Head of caudate nucleus (tissue), 42 donors: ENCODE results near the gene PCSK2.

Experiments used
- DNase-seq, 42 donors: peaks; one replicate each; pipeline versions ENCODE4 v3.0.0 to v3.0.0-alpha.2; 2020 to 2021; ENCODE audit warnings: mixed read lengths in 7 of 42
- intact Hi-C: fragments of 100-400 bp; cut with DNase I; formaldehyde crosslinking; loops from one replicate; pipeline ENCODE4 v1.15.0; 2022

The PCSK2 gene

DNA sequence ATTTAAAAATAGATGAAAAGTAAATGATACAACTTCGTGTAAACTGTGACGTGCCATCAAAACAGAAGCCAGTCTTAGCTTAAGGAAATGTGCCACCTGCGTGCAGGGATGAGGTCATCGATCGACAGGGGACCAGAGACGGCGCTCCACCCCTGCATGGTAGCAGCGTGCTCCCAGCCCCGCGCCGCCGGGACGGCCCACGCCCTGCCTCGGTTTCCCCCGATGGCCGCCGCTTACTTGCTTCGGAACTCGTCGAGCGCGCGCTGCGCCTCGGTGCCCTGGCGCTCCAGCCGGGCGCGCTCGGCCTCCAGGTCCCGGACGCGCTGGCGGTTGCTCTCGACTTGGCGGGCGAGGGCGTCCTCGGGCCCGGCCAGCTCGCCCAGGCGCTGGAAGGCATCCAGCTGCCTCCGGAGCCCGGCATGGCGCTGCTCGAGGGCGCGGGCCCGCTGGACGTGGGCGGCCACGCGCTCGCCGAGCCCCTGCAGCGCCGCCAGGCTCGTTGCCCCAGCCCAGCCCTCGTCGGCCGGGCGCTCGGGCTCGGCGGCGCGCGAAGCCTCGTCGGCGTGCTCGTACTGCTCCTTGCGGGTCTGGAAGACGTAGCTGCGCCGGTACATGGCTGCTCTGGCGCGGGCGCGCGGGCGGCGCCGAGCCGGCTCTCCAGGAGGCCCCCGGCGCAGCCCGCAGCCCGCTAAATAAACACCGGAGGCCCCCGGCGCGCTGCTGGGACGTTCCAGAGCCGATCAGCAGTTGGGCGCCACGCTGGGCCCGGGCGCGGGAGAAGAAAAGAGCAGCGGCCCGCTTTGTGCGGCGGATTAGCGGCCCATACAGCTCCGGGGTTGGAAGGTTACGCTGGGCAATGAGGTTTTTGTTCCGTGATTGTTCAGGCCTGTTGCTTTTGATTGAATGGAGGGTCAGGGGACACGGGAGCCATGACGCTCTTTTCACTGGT lies 304.1 kb downstream of the PCSK2 start, which contains the start of gene BFSP1:
TSS of gene BFSP1 (minus strand) at position 664 of the 949 bp plus-strand sequence. CDS start at position 614, 50 bp downstream.
- intact Hi-C loops = loop anchor here (5.0 to 10.0 kb wide), 2 partner anchors 41 to 364 kb away; partner anchors contain the start of gene DSTN
- peak; percentile 5 to 78 (median 58) for DNase-seq

DNA sequence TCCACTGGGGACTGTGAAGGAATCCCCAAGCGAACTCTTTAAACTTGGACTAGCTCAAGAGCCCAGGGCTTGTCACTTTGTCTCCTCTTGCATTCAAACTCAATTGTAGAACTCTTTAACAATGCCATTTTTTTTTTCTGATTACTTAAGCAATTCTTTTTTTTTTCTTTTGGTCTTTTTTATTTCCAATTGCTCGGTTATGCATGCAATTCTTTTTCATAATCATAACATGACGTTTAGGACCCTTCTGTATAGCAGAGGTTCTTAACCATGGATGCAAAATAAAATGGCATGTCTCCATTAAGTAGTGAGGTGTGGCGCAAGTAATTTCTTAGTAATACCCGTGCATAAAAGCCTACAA lies 304.8 kb downstream of the PCSK2 start:
- intact Hi-C loops = loop anchor here (5.0 to 10.0 kb wide), 2 partner anchors 41 to 363 kb away; partner anchors contain the start of gene DSTN
- DNase-seq = peak in 1 of 42 donors; percentile 18

DNA sequence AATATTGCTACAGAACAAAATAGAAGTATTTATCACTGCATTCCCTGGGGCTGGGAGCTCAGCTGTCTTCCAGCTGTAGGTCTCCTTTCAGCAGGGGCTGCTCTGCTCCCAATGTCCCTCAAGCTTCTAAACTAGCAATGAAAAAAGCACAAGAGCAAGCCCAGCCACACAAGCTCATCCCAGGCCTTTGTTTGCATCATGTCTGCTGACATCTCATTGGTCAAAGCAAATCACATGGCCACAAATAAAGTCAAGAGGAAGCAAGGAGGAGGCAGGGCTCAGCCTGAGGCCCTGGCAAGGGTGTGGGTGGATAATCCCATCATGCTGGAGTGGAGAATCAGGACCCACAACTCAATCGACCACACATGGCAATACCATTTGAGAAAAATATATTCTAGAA lies 306.6 kb downstream of the PCSK2 start:
- intact Hi-C loops = loop anchor here (5.0 to 10.0 kb wide), 2 partner anchors 39 to 361 kb away; partner anchors contain the start of gene DSTN

DNA sequence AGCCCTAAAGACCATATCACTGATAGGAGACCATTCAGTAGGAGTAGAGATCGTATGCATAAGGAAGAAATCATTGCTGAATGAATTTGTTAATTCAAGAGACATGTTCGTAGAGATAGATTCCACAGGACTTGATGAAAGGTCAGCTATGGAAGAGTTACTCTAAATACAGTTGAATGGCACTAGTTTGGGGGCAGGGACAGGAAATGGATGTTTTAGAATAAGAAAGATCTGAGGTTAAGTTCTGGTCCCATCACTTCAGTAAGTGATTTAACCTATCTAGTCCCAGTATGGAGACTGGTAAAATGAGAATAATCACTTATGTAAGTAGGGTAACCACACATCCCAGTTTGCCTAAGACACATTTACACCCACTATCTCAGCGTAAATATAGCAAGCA lies 307.2 kb downstream of the PCSK2 start:
- intact Hi-C loops = loop anchor here (5.0 to 10.0 kb wide), 2 partner anchors 38 to 361 kb away; partner anchors contain the start of gene DSTN

More for the DNA sequence above, 306.6 kb downstream of the PCSK2 start:
- DNase-seq = peak in 23 of 42 donors; percentile 11 to 61 (median 33)

More for the DNA sequence above, 307.2 kb downstream of the PCSK2 start:
- no peak for DNase-seq
